GM13977 (cell line): ENCODE results near the gene LPAR1.

Experiments used
- DNase-seq: peaks from one replicate; pipeline ENCODE4 v3.0.0; 2012; ENCODE audit warnings: low spot score
- in situ Hi-C: fragments of 300-500 bp; cut with MboI; formaldehyde crosslinking; loops from one replicate; pipeline ENCODE4 v1.12.0; 2022; ENCODE audit warnings: low sequenced_read_pairs, low pct_unique_long_range_greater_than_20kb, mixed read lengths, inconsistent platforms; ENCODE audit not compliant: unreplicated experiment
- TF ChIP-seq, protein P1 (sequence below): IDR thresholded peaks from 2 replicates; pipeline ENCODE4 v1.5.1; 2012; ENCODE audit warnings: mild to moderate bottlenecking, control low read depth; ENCODE audit not compliant: insufficient read depth; ENCODE audit errors: extremely low read depth, missing control alignments

The LPAR1 gene

DNA sequence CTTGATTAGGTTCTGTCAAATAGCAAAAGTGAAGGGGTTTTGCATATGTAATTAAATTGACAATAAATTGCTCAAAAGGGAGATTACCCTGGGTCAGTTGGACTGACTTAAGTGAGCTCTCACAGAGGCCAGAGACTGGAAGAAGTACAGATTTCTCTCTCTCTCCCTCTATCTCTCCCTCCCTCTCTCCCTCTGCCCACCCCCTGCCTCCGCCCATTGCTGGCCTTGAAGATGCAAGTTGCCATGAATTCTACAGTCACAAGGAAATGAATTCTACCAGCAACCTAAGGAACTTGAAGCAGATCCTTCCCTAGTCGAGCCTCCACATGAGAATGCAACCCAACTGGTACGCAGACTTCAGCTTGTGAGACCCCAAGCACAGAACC is 119.2 kb downstream of the LPAR1 start:
- DNase-seq: no peak
- TF ChIP-seq, protein P1, sequence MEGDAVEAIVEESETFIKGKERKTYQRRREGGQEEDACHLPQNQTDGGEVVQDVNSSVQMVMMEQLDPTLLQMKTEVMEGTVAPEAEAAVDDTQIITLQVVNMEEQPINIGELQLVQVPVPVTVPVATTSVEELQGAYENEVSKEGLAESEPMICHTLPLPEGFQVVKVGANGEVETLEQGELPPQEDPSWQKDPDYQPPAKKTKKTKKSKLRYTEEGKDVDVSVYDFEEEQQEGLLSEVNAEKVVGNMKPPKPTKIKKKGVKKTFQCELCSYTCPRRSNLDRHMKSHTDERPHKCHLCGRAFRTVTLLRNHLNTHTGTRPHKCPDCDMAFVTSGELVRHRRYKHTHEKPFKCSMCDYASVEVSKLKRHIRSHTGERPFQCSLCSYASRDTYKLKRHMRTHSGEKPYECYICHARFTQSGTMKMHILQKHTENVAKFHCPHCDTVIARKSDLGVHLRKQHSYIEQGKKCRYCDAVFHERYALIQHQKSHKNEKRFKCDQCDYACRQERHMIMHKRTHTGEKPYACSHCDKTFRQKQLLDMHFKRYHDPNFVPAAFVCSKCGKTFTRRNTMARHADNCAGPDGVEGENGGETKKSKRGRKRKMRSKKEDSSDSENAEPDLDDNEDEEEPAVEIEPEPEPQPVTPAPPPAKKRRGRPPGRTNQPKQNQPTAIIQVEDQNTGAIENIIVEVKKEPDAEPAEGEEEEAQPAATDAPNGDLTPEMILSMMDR: no peak
- in situ Hi-C loops: no loop called here

DNA sequence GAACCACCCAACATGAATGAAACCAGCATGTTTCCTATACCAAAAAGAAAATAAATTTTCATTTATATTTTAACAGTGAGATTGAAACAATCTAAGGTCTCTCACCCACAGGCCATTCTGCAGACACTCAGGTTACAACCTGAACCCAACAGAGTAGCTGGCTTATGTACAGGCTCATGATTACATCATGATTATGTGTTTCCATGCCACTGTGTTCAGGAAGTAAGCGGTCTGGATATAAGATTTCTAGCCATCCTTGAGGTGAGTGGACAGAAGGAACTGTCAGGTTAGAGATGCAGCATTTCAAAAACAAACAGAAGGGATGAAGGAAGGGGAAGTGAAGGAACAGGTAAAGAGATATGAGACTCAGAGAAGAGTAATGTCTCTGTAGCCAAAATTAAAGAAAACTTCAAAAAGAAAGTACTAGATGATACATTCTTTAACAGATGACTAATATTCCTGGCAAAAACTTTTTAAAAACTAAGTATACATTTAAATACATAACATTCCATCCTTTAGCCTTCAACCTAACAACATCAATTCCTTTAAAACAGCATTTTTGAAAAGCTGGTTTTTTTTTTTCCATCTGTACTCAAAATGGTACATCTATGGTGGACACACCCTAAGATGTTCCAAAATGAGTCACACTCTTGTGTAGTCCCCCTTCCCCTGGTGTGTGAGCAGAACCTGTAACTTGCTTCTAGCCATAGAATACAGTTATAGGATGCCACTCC is 119.8 kb downstream of the LPAR1 start:
- TF ChIP-seq, protein P1: no peak
- no peak for DNase-seq
- in situ Hi-C loops: no loop called here

DNA sequence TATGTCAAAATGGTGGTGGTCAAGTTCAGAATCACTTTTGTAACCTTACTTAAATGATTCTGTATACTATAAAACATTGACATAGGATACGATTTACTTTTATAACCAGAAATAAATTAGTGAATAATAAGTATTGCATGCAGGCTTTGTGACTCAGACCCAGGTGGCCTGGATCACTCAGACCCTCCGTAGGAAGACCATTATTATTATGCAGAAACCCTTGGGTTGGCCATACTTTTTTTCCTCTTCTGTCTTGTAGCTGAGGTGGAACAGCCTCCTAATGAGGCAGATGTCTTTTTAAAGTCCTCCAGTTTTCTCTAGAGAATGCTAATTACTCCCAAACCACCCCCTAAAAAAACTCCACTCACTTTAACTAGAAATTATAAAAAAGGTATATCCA is 121.9 kb downstream of the LPAR1 start:
- TF ChIP-seq, protein P1: no peak
- in situ Hi-C loops: no loop called here
- DNase-seq: no peak

DNA sequence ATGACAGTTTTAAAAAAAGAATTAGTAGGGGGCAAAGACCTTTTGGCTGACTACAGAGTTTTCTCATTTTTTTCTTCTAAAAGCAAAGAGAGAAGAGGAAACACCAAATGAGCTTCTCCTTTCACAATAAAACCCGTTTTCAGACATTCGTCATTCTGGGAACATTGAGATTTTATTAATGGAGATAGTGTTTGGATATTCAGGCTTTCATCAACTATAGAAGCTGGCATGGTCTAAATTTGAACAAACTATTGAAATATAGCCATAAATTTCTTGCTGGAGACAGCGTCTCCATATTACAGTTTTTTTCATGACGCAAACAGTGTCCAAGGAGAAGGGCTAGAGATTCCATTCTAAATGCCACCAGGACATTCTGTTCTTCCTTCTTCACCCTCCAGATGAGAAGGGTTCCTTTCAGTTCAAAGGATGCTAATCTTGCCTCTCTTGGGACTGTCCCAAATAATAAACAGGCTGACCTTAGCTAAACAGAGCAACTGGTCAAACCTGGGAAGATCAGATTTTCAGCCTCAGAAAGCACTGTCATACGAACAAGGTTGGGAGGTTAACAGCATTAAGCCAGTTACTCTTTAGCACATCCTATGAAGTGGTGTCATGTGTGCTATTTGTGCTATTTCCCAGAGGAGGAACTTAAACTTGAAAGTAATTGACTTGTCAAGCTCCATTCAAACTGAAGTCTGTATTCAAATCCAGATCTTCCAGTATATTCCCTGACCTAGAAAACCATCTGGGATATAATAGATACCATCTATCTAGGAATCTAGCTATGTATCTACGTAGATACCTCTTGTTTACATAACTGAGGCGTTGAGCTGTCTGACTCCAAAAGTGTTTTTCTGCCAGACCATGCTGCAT is 125.6 kb downstream of the LPAR1 start:
- in situ Hi-C loops: no loop called here
- no peak for DNase-seq
- TF ChIP-seq, protein P1: no peak

DNA sequence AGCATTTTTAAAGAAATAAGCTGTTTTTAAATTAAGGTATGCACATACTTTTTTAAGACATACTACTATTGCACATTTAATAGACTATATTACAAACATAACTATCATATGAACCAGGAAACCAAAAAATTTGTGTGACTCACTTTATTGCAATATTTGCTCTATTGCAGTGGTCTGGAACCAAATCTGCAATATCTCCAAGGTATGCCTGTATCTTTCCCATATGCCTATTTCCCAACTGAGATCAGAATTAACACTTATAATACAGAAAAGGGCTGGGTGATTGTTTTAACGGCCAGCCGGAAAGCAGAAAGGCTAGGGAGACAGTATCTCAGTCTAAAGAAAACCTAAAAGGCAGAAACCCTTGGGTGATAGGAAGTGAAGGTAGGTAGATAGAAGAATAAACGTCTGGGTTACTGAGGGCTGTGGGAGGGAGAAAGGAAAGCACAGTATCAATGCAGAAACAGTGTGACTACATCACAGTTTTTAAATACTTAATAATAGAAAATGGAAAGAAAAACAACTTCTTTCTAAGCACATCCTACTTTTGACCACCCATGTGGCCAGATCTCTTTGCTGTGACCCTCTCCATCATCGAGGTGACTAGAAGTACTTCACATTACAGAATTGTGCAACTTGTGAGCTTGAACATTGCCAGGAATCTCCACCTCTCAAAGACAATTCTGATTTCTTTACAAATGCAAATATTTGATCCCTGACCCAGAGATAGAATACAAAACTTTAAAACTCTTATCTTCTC is 126.4 kb downstream of the LPAR1 start:
- DNase-seq: no peak
- in situ Hi-C loops: no loop called here
- TF ChIP-seq, protein P1: no peak

DNA sequence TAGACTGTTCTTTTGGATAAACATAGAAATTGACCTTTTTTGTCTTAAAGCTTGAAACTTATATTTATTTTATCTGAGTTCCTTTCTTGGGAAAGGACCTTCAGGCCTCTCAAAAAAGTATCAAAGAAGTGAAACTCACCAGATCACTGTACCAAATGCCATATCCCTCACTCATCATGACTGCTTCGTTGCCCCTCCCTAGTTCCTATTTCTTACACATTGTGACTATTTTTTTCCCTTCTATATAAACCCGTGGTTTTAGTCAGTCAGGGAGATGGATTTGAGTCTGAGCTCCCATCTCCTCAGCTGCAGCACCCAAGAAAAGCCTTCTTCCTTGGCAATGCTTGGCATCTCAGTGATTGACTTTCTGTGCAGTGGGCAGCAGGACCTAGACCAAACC is 129.4 kb downstream of the LPAR1 start:
- TF ChIP-seq, protein P1: no peak
- DNase-seq: no peak
- in situ Hi-C loops: no loop called here
